Activated T-cell treated with anti-CD3 and anti-CD28 coated beads for 4 hours (primary cell): ENCODE measurements around the gene CBLB.
"Not testable (repeated sequence)": the region's sequence is repeated elsewhere in the genome, so short reads cannot be mapped to it uniquely, and the experiment has no call there.

Source experiments
- DNase-seq: peaks from one replicate; pipeline ENCODE4 v3.0.0-alpha.2; 2020

The CBLB gene

GRCh38 chr3:105844704-105845103, 24.1 kb downstream of the CBLB start:
- no peak for DNase-seq

DNA sequence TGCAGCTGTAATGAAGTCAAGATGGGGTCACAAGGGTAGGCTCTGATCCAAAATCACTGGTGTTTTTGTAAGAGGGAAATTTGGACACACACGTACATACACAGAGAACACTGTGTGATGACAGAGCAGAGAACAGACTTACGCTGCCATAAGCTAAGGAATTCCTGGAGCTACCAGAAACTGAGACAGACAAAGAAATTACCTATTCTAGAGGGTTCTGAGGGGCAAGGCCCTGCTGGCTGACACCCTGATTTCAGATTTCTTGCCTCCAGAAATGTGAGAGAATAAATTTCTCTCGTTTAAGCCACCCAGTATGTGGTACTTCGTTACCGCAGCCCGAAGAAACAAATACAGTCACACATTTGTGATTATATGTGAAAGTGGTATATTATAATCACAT, 24.8 kb downstream of the CBLB start:
- no peak for DNase-seq

- no peak for DNase-seq
Observed at GRCh38 chr3:105842943-105843342, 25.9 kb downstream of the CBLB start.

DNA sequence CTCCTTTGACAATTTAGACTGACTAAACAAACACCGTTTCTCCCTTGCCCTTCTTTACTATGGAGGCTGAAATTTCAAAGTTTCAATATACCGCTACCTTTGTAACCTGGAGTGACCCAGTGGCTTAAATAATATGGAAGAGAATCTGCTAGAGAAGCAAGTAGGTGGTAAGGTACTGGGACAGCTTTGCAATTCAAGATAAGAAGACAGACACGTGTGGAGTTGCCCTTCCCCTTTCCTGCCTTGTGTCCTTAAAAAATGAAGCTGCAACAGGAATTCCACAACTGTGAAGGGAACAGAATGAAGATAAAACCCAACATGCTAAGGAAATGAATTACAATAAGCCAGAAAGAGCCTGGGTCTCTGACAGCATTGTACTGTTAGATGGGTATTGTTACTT, 26.4 kb downstream of the CBLB start:
- no peak for DNase-seq

DNA sequence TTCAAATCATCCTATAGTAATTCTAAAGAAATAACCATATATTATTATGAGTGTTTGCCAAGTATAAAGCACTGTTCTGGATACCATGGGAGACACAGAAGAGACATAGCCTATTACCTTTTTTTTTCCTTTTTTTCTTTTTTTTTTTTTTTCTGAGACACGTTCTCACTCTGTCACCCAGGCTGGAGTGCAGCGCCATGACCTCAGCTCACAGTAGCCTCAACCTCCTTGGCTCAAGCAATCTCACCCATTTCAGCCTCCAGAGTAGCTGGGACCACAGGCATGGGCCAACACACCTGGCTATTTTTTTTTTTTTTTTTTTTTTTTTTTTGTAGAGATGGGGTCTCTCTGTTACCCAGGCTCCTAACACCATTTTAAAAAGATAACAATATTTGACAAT, 30.9 kb downstream of the CBLB start:
- DNase-seq, result no peak

GRCh38 chr3:105837143-105837740, 31.6 kb downstream of the CBLB start:
- no peak for DNase-seq

DNA sequence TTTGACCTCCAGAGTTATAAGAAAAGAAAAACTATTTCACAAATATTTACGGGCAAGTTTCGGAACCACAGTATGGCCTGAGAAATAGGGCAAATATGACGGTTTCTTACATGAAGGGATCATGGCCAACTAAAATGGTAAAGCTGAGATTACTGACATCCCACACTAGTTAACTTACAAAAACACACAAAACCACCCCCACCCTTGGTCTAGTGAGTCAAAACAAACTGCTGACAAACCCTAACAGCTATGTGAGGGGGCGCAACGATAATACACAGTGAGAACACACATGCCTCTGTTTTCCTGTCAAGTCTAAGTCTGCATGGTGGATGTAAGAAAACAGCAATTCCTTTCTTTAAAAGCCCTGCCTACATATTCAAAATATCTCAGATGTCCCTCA, 32.3 kb downstream of the CBLB start:
- no peak for DNase-seq

GRCh38 chr3:105835606-105836005, 33.2 kb downstream of the CBLB start:
- DNase-seq, result no peak

- no peak for DNase-seq
Observed at GRCh38 chr3:105834768-105835167, 34.0 kb downstream of the CBLB start.

- no peak for DNase-seq
Observed at GRCh38 chr3:105832644-105833043, 36.2 kb downstream of the CBLB start.

DNA sequence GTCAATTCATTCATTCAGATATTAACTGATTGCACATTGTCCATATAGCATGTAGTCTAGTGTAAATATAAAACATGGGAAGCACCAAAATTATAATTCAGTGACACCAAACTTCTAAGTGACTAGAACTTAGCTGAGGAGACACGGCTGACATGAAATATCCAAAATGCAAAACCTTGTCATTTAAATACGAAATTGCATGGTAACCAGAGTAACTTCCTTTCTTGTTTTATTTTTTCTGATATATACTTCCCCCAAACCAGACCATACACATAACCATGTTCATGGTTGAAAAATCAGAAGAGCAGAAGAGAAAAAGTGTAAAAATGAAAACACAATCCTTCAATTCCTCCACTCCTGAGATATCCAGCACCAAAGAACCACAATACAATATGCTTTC, 38.0 kb downstream of the CBLB start:
- no peak for DNase-seq

GRCh38 chr3:105829871-105830622, 38.8 kb downstream of the CBLB start:
- no peak for DNase-seq

GRCh38 chr3:105829229-105829628, 39.6 kb downstream of the CBLB start:
- no peak for DNase-seq

GRCh38 chr3:105828703-105829102, 40.1 kb downstream of the CBLB start:
- no peak for DNase-seq

DNA sequence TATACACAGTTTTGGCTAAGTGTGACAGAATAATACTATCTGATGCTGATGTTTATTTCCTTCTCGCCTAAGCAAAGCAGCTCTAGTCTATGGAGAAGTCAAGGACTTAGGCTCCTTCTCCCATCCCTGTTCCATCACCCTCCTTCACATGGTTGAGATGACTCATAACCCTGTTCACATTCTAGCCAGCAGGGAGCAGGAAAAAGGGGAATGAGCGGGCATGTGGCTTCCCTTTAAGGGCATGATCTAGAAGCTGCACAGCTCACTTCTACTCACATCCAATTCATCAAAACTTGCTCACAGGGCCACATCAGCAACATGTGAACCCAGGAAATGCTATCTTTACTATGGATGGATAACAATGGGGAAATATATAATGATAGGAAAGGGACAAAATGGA, 40.9 kb downstream of the CBLB start:
- DNase-seq, result no peak

DNA sequence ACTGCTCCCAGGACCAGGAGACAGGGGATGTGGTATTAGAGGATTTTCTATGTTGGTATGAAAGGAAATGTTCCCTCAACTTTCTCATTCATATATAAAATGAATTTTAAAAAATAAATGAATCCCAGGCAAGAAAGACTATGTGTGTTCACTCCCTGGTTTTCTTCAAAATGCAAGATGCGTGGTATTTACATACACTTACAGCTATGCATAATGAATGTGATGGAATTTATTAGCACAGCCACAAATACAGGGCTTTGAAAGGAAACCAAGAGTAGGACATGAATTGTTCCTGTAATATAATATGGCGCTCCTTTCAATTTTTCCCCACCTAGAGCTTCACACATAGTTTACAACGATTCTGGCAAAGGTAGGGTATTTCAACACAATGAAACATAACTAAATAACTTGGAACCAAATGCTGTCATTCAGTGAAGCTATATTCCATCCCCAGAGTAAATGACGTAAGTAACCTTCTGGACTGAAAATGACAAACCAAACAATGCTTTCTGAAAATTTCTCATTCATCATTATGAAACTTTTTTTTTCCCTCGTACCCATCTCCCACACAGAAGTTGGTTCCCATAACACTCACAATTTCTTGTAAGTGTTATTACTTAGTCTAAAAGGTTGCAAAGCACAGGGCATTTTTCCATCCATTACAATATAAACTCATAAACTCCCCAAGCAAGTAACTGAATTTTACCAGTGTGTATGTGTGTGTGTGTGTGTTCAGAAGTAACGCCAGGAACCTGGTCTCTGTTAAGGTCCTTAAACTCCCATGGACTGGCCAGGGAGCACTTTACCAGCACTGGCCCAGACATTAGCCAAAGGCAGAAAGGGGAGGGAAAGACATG, 41.8 kb downstream of the CBLB start:
- no peak for DNase-seq

DNA sequence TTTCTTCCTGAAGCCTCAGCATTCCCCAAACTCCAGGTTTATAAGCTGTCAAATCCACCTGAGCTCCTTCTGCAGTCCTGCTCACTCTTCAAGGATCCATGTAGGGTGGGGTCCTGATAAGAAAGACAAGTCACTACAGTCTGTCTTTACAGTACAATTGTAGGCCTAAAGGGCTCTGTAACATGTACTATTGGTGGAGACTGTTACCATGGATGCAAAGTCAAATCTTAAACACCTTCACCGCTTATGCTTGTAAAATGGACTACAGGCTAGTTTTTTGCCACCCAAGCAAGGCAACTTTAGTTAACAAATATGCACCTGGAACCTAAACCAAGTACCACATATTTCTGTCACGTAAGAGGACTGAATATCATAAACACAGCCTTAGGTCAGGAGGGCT, 44.7 kb downstream of the CBLB start:
- DNase-seq, result no peak

DNA sequence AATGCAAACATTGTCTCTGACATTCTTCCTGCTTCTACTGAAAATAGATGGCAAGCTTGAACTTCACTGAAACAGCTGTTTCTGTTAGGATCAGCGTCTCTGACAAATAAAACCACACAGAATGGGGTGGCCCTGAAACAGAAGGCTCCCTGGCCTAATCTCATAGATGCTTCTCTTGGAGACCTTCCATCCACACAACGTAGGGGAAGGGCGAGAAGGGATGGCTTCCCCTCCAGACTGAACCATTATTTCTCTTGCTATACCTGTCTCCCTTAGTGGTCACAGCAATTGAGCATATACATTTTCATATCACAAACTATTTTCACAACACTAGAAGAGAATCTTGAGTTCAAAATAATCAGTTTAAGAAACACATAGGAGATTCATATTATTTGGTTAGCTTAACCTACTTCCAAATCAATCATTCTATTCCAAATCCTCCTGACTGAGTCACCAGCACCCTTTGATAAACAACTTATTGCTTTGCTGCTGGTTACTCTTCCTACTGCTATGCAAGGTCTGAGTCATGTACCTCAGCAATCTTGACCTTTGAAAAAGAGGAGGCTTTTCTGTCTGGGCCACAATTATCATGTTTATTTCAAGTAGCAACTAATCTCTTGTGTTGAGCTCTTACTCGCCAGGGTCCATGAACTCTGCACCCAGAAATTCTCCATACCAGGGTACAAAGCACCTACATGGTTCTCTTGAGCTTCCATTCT, 45.5 kb downstream of the CBLB start:
- no peak for DNase-seq

- DNase-seq, result no peak
Observed at GRCh38 chr3:105822171-105823123, 46.4 kb downstream of the CBLB start.

DNA sequence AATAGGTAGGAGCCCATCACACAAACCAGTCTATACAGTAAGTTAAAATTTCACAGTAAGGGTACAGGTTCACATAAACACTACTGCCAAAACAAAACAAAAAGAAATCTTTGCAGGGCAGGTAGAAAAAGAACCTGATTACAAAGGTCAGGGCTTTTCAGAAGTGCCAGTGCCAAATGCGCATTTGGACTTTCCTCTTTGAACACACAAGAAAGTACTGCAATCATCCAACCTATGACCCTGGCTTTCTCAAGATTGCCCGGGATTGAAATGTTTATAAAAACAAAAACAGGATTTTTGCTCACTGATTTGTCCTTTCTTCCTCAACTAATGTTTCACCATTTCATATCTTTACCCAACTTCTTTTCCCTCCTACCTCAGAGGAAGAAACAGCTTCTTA, 47.4 kb downstream of the CBLB start:
- no peak for DNase-seq

- DNase-seq, result no peak
Observed at GRCh38 chr3:105816833-105817232, 52.0 kb downstream of the CBLB start.

DNA sequence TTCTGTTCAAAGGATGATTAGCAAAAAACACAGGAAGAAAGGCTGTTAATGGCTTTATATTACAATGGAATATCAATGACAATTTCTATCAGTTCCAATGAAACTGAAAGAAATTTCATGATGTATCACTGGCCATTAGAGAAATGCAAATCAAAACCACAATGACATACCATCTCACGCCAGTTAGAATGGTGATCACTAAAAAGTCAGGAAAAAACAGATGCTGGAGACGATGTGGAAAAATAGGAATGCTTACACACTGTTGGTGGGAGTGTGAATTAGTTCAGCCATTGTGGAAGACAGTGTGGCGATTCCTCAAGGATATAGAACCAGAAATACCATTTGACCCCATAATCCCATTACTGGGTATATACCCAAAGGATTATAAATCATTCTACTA, 53.5 kb downstream of the CBLB start:
- DNase-seq, result not testable (repeated sequence)
